Astrocyte of the cerebellum (primary cell): ENCODE results near the gene TNC.

ENCODE experiments used
- DNase-seq: peaks from one replicate; pipeline ENCODE4 v3.0.0-alpha.2; 2011; ENCODE audit warnings: low read depth
- H3K4me3 ChIP-seq: 2 replicates; pipeline ENCODE4 v1.5.1; 2011; ENCODE audit warnings: mild to moderate bottlenecking, low read depth, low read length, moderate library complexity
- CTCF ChIP-seq: IDR thresholded peaks from 2 replicates; pipeline ENCODE4 v1.5.1; 2012; ENCODE audit warnings: low read length, low read depth, moderate library complexity, mild to moderate bottlenecking; ENCODE audit errors: missing control alignments
- in situ Hi-C: cut with HindIII; loops from 2 replicates; pipeline ENCODE4 v1.10.0; 2017; ENCODE audit warnings: low sequenced_read_pairs

Gene TNC

GRCh38 chr9:115158661-115159481 is 40.9 kb upstream of the TNC start:
- no peak for DNase-seq
- in situ Hi-C loops, result no loop called here
- no peak for TF ChIP-seq CTCF
- no peak overlapping the region for H3K4me3 ChIP-seq

- no peak for DNase-seq
- in situ Hi-C loops, result no loop called here
- TF ChIP-seq CTCF, result no peak
These were observed 39.3 kb upstream of the TNC start for GRCh38 chr9:115157245-115157674.

GRCh38 chr9:115155037-115155436 is 37.1 kb upstream of the TNC start:
- DNase-seq, result no peak
- no peak for TF ChIP-seq CTCF
- in situ Hi-C loops, result no loop called here
- H3K4me3 ChIP-seq, result no peak overlapping the region

More at GRCh38 chr9:115157245-115157674, 39.3 kb upstream of the TNC start:
- no peak overlapping the region for H3K4me3 ChIP-seq

GRCh38 chr9:115154617-115155016 is 36.7 kb upstream of the TNC start:
- DNase-seq, result no peak
- TF ChIP-seq CTCF, result no peak
- in situ Hi-C loops, result no loop called here
- no peak overlapping the region for H3K4me3 ChIP-seq

GRCh38 chr9:115152281-115152820 is 34.4 kb upstream of the TNC start:
- in situ Hi-C loops, result no loop called here
- H3K4me3 ChIP-seq, result no peak overlapping the region
- no peak for TF ChIP-seq CTCF
- no peak for DNase-seq

GRCh38 chr9:115148721-115149120 is 30.8 kb upstream of the TNC start:
- in situ Hi-C loops, result no loop called here
- DNase-seq, result no peak
- TF ChIP-seq CTCF, result no peak
- H3K4me3 ChIP-seq, result no peak overlapping the region
